Stimulated activated CD8-positive, alpha-beta memory T cell treated with anti-CD3 and anti-CD28 coated beads, Interleukin-4, amount 100 ng/mL, for 48 hours (primary cell): Measurements from ENCODE around the gene NQO1.
"Not testable (repeated sequence)": the region's sequence is repeated elsewhere in the genome, so short reads cannot be mapped to it uniquely, and the experiment has no call there.

Source experiments
- DNase-seq: peaks from one replicate; pipeline ENCODE4 v3.0.0-alpha.2; 2020

Gene NQO1

GRCh38 chr16:69741951-69742904, 15.9 kb upstream of the NQO1 start:
- no peak for DNase-seq

GRCh38 chr16:69741519-69741918, 15.2 kb upstream of the NQO1 start:
- no peak for DNase-seq

- no peak for DNase-seq
These were observed 5.7 kb upstream of the NQO1 start for GRCh38 chr16:69732101-69732500.

- DNase-seq: not testable (repeated sequence)
These were observed 4.9 kb upstream of the NQO1 start for GRCh38 chr16:69731280-69731679.

GRCh38 chr16:69729030-69729429, 2.7 kb upstream of the NQO1 start:
- not testable (repeated sequence) for DNase-seq

GRCh38 chr16:69727916-69728270, 1.5 kb upstream of the NQO1 start:
- DNase-seq: no peak

GRCh38 chr16:69725480-69726312, 664 bp downstream of the NQO1 start:
- DNase-seq: no peak

GRCh38 chr16:69724981-69725479, 1.3 kb downstream of the NQO1 start:
- no peak for DNase-seq

GRCh38 chr16:69724414-69724873, 1.9 kb downstream of the NQO1 start:
- no peak for DNase-seq

GRCh38 chr16:69721441-69721957, 4.9 kb downstream of the NQO1 start:
- DNase-seq: no peak

GRCh38 chr16:69720822-69721430, 5.4 kb downstream of the NQO1 start:
- no peak for DNase-seq

GRCh38 chr16:69718111-69718764, 8.1 kb downstream of the NQO1 start:
- DNase-seq: no peak

GRCh38 chr16:69717066-69717465, 9.3 kb downstream of the NQO1 start:
- DNase-seq: no peak

- no peak for DNase-seq
These were observed 13.3 kb downstream of the NQO1 start for GRCh38 chr16:69712914-69713581.

GRCh38 chr16:69712277-69712676, 14.1 kb downstream of the NQO1 start:
- DNase-seq: no peak

GRCh38 chr16:69711115-69711740, 15.1 kb downstream of the NQO1 start:
- DNase-seq: no peak

GRCh38 chr16:69709456-69710084, 16.8 kb downstream of the NQO1 start:
- DNase-seq: no peak

- no peak for DNase-seq
These were observed 18.3 kb downstream of the NQO1 start for GRCh38 chr16:69707920-69708683.

GRCh38 chr16:69706975-69707340, 19.4 kb downstream of the NQO1 start:
- no peak for DNase-seq
